Measurements from ENCODE around the gene TBL1XR1.
"Not testable (repeated sequence)": the region's sequence is repeated elsewhere in the genome, so short reads cannot be mapped to it uniquely, and the experiment has no call there.

The TBL1XR1 gene

DNA sequence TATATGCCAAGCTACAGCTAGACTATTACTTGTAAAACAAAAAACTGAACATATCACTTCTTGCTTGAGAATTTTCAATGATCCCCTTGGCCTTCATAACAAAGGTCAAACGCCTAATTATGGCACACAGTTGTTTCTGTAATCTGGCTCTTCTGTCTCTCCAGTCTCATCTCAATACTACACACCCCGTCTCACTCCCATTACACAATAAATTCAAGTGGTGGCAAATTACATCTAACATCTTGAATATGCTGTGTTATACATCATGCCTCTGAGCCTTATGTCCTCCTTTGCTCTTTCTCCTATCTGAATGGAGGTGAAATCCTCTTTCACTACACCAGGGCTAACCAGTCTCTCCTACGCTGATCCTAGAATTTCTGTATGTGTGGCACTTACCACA is 140.4 kb downstream of the TBL1XR1 start:
- DNase-seq: peak; percentile 66

DNA sequence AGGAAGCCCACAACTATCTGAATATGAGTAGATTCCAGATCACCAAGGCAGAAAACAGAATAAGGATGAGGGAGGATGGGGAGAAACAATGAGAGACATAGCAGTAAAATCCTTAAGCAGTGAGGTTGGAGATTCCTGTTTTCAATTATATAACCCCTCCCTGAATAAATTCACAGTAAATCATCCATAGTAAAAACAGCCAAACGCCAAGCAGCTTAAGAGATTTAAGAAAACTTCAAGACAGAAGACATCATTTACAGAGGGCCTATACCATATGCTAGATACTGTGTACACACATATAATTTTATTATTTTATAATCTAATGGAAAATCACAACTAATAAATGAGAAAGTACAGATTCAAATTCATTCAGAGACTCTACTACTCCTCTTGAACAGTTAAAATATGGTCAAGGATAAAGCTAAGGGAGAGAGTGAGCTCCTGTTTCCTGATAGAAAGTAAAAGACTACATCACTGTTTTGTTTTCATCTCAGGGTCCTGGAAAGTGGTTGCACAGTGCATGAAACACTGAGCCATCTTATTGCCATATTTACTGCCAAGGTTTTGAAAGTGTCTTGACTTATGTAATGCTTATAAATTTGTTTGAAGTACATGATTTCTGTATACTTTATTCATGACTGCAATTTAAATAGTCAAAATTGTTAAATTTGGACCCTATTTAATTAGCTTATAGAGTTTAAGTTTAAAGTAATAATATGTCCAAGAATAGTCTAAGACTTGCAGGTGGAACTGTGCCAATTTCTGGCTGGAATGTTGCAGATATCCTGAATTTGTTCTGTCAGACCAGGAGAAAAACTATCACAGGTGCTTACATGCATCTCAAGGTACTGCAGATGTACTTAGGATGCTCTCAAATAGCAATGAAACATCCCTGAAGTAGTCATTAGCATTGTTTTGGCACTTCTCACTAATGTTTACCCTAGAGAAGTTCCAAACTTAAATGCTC is 141.4 kb downstream of the TBL1XR1 start:
- DNase-seq: no peak

DNA sequence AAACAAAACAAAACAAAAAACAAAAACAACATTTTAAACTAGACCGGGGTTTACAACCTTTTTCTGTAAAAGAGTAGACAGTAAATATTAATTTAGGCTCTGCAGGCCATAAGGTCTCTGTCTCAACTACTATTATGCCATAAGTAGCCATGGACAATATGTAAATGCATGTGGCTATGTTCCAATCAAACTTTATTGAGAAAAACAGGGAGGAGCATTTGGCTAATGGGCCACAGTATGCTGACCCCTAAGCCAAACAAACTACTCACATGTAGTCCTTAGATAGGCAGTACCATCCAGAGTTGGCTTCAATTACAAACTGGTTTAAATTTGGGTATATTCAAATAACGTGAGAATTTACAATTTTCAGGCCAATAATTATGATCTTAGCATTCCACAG is 144.2 kb downstream of the TBL1XR1 start:
- no peak for DNase-seq

DNA sequence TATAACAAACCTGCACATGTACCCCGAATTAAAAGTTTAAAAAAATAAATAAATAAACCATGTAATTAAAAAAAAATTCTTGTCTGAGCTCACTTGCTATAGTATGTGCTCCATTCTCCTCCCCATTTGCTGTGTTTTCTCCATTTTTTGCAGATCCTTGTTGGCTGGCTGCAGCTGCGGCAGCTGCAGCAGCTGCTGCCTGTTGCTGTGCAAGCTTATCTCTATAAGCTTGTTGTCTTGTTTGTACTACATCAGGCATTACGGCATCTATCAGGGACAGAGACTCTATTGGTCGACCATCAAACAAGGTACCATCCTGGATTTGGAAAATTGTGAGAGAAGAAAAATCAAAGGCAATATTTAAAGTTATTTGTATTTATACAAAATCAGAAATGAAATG is 145.9 kb downstream of the TBL1XR1 start:
- DNase-seq: no peak

DNA sequence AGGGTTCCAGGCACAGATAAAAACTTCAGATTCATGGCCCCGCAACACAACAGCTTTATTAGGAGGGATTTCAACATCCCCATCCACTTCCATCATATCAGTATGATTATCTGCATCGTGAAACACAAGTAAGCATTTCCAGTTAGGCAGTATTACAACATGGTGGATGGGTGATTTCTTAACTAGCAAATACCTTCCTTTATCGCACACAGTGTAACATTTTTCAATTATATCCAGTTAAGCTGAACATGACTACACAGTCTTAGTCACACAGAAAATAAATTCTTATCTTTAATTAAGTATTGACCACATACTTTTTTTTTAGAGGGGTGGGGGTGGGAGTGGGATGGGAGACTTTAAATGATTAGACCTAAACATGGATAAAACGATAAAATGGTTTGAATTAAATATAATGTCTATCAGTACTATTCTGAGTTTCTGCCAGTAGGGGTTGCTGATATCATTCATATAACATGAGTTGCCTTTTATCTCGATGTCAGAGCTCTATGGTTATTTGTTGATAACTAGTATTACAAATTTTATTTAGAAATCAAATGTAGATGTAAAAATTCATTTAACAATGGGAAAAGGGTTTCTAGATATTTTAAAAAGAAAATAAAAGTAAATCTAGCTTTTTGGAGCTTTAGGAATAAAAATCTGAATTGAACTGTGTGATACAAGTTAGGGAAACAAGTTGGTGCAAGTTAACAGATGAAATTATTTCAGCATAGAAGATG is 146.6 kb downstream of the TBL1XR1 start:
- DNase-seq: no peak

DNA sequence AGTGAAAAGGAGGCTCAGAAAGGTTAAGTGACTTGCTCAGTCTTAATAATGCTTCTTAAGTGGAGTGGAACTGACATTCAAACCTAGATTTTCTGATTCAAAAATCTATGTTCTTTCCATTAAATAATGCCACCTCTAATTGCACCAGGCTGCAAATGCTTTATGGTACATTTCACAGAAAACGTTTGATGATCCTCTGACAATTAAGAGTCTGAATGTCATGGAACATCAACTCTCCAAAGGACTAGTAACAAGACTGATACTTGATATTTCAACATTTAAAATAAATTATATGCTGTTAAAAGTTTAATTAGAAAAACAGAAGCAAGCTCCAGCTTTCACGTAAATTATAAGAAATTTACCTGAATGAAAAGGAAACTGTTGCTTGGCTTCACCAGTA is 151.5 kb downstream of the TBL1XR1 start:
- DNase-seq: no peak

DNA sequence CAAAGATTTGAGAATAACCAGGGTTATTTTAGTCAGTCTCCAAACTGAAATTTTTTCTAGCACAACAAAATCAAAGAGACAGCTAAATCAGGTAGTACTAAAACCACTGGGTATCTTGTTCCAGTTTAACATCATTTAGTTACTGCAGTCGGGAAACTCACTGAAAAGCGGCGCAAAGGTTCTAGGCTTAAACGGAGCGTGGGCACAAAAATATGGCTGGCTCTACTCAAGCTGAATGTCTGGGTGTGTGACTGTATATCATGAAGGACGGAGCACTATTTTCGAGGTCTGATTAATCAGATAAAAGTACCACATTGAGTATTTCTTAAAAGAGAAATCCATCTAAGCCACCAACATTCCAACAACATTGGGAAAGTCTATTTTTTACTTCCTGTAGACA is 152.1 kb downstream of the TBL1XR1 start:
- DNase-seq: no peak

DNA sequence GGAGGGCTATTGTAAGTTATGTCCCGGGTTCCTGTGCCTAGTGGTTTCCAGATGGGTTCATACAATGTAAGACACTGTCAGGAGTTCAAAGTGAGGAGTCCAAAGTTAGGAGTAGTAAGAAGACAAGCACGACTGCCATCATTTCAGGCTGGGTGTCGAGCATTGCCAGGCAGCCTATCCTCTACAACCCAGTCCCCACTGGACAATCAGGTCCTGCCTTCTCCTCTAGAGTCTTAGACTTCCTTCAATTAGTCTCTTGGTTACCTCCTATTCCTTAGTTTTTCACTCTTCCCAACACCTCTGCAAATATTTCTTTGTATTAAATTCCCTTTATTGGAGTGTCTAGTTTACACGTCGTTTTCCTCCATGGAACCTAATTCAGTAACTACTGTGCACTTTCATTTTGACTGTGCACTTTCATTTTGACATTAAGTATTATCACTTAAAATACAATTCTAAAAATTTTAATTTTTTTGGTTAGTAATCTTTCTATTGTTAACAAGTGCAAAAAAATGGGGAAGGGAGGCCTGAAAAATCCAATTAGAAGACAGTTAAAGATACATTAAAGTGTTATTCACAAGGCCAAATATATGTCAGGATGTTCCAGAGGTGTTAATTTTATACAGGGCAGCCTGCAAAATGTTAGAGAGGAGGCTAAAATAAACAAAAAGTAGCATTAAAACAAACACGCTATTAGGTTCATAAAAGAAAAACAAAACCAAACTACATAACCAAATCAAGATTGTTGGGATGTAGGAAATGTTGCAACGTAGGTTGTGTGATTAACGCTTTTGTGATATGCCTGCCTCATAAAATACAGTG is 155.3 kb downstream of the TBL1XR1 start:
- no peak for DNase-seq

DNA sequence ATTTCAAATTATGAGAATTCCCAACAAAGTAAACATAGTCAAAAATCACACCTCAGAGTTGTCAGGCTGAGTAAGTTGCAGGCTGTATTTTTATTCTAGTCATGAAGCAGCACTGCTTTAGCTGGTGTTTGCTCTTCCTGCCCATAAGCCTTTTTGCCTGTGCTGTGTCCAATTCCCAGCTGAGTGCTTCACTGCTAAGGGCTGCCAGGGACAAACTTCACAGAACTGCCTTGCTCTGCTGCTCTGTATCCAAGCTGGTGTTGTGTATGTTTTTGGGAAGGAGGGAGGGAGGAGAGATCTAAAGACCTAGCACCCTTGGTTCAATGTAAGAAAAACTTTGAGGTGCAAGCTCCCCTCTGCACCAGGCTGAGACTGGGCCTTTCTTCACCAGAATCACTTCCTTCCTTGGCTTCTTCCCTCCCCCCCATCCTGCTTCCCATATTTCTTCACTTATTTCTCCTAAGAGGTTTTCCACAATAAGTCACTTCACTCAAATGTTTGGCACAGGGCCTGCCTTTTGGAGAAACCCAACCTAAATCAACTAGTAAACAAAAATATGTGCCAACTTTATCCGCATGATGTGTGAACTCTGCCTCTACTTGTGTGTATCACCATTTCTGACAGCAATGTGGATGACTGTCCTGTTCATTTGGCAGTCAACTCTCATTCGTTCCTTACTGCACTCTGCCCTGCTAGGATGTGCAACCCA is 156.1 kb downstream of the TBL1XR1 start:
- DNase-seq: no peak

DNA sequence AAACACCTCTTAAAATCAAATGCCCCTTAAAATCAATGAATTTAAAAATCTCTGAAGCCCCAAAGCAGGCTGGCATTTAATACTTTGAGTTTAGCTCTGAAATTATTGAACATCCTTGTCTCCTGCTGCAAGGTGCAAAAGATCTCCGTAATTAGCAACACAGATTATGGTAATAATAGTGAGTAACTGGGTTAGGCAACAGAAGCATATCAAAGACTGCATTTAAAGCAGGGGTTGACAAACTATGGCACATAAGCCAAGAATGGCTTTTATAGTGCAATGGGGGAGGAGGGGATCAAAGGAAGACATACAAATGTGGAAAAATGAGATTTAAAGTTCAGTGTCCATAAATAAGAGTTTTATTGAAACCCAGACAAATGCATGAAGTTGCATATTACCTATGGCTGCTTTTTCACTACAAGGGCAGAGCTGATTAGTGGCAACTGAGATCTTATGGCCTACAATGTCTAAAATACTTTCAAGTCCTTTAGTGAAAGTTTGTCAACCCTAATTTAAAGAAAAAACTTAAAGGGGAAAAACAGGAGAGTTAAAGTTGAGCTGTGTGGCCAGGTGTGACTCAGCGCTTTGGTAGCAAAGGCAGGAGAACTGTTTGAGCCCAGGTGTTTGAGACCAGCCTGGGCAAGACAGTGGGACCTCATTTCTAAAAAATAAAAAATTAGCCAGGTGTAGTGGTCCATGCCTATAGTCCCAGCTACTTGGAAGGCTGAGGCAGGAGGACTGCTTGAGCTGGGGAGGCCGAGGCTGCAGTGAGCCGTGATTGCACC is 157.6 kb downstream of the TBL1XR1 start:
- no peak for DNase-seq

DNA sequence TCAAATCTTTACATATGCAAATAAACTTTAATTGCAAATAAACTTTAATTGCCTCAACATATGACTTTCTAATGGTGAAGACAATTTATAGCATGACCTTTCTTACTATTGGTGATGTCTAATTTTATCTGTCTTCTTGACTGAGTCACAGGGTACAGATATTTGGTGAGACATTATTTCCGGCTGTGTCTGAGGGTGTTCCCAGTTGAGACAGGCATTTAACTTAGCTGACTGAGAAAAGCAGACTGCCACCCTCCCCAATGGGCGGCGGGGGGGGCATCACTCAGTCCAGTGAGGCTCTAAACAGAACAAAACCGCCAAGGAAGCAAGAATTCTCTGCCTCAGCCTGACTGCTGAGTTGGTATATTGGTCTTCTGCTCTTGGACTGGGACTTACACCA is 160.0 kb downstream of the TBL1XR1 start:
- DNase-seq: no peak

DNA sequence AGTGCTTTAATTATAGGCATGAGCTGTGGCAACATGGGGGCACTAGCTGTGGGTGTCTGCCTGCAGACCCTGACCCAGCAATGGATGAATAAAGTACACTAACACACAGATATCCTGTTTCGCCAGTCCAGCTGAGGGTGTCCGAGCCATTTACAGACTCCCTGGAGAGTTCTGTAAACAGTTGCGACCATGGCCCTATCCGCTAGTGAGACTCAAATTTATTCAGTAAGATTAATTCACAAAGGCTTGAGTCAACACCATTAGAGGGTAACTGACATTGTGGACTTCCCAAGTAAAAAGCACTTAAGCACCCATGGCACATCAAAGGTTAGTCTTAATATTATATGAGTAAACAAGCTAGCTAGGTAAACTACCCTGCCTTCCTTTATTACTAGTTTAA is 161.6 kb downstream of the TBL1XR1 start:
- DNase-seq: no peak

DNA sequence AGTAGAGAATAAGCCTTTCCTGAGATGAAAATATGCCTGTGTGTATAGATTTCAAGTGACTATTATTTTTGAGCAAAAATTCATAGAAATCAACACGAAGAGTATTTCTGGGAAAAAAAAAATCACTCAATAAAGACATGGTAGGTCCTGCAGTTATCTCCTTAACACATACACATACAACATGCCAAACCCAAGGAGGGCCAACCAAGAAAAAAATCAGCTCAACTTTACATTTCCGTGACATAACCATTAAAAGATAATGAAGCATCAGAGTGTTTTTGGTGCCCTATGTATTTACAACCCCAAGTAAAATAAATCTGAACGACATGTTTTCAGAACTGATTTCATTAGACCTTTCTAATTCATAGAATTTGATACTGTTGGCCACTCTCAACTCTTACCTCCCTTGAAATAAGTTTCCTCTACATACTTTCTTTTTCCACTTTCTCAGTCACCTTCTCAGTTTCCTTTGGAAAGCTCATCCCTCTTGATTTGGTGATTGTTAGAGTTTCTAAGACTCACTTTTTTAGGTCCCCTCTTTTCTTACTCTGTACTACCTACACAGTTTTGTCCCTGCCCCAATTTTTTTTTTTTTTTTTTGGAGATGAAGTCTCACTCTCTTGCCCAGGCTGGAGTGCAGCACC is 162.3 kb downstream of the TBL1XR1 start:
- DNase-seq: no peak

DNA sequence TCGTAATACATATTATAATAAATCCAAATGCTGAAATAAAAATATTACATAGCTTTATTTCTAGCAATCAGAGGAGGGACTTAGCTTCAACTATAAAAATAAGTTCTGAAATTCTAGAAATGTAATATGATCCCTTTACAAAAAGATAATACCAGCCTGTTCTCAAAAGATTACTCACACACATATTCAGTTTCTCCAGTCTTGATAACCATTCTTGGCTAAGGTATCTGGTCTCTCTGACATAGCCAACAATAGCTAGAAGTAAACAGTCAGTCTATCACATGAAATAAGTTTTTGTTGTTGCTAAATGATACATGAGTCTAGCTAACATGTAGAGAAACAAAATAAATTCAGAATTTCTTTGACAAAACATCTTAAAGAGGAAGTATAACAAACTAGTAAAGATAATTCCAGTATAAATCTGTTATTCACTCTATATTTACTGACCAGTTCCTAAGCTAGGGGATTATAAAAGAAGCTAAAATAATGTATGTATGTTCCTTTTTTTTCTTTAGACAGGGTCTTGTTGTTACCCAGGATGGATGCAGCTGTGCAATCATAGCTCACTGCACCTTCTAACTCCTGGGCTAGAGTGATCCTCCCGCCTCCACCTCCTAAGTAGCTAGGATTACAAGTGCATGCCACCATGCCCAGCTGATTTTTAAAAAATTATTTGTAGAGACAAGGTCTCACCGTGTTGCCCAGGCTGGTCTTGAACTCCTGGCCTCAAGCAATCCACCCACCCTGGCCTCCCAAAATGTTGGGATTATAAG is 170.6 kb downstream of the TBL1XR1 start:
- DNase-seq: no peak

DNA sequence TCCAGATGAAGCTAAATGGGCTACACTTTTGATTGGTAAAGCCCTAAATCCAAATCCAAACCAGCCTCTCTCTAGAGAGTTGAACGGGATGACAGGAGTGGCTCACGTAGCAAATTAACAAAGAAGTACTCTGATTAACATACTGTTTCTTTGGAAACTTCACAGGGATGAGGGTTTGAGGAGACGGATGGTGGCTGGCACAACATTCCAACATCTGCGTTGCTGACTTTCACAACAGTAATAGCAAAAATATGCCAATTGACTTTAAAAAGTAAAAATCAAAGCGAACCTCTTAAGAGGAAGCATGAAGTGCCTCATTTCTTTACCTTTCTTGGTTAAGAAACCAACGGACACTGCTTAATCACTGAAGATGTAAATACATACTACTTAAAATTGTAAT is 181.4 kb downstream of the TBL1XR1 start:
- DNase-seq: no peak

DNA sequence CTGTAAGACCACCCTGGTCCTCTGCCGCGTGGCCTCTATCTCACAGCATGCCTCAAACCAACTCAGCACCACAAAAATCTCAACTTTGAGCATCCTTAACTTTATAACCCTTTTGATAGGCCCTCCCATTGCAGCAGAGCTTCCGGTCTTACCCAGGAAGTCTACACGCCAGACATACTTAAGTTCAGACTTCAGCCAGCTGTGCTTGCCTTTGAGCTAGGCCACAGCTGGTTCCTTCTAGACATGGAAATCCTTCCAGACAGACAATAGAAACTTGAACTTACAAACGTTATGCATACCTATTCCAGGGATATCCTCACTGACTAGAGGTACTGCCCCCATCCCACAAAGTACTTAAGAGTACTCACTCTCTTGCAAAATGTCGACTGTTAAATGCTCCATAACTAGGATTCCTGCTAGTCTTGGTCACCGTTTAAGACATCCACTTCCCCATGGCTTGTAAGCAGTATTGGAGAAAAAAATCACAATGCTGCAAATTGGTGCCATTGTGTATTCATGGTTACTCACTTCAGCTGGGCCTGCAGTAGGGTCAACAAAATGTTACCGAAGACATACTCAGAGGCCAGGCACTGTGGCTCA is 183.5 kb downstream of the TBL1XR1 start:
- no peak for DNase-seq

DNA sequence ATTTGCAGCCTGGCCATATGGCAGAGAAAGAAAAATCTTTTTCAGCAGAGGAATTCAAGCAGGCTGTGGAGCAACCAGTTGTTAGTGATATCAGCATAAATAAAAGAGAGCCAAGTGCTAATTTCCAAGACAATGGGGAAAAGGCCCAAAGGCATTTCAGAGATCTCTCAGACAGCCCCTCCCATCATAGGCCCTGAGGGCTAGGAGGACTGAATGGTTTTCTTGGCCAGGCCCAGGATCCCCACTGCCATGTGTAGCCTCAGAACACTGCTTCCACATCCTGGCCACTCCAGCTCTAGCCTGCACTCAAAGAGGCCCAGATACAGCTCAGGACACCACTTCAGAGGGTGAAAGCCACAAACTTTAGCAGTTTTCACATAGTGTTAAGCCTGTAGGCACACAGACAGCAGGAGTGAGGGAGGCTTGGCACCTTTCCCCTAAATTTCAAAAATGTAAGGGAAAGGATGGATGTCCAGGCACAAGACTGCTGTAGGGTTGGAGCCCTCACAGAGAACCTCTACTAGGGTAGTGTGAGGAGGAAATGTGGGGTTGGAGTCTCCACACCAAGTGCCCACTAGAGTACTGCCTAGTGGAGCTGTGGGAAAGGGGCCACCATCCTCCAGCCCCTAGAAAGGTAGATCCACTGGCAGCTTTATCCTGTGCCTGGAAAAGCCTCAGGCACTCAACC is 191.4 kb downstream of the TBL1XR1 start:
- DNase-seq: no peak

DNA sequence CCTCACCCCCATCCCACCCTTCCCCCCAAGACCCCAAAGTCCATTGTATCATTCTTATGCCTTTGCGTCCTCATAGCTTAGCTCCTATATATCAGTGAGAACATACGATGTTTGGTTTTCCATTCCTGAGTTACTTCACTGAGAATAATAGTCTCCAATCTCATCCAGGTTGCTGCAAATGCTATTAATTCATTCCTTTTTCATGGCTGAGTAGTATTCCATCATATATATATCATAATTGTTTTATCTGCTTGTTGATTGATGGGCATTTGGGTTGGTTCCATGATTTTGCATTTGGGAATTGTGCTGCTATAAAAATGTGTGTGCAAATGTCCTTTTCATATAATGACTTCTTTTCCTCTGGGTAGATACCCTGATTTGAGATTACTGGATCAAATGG is 197.1 kb downstream of the TBL1XR1 start:
- DNase-seq: not testable (repeated sequence)

DNA sequence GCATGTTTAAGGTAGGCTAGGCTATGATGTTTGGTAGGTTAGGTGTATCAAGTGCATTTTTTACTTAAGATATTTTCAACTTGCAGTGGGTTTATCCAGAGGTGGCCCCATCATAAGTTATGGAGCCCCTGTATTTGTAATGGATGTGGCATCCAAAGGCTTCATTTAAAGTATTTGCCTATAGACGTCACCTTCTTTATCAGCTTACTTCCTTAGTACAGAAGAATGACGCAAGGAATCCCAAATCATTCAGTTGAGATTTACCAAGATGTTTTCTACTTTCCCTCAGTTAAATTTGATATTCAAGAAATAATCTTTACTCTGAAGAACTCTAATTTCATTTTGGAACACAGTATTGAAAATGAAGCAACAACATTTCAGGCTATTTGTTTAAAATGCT is 201.3 kb downstream of the TBL1XR1 start:
- DNase-seq: no peak

Data from NCI-H524 treated with DMSO at 0.1 percent for 48 hours (cell line).